GM12801 (cell line): ENCODE data around the gene KATNA1.

Experiments used
- TF ChIP-seq, protein P1 (sequence below): IDR thresholded peaks from one replicate; pipeline ENCODE4 v1.5.1; 2011; ENCODE audit warnings: control low read depth; ENCODE audit not compliant: insufficient read length; ENCODE audit errors: extremely low read depth

Gene KATNA1

DNA sequence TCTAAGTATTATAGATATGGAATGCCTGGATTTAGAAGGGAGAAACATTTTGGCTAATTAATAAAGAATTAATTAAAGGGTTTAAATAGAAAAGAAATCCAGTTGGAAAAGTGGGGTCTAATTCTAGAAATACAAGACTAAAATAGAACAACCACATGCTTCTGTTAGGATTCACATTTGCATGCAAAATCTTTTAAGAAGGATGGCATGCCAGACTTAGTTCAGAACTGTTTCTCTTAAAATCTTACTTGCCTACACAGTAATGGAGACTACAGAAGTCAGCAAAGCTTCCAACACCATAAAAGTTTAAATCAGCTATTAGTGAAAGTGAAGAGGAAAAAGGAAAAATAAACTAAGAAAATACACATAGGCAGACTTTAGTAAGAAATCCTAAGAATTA, 32.7 kb upstream of the KATNA1 start:
- TF ChIP-seq, protein P1, sequence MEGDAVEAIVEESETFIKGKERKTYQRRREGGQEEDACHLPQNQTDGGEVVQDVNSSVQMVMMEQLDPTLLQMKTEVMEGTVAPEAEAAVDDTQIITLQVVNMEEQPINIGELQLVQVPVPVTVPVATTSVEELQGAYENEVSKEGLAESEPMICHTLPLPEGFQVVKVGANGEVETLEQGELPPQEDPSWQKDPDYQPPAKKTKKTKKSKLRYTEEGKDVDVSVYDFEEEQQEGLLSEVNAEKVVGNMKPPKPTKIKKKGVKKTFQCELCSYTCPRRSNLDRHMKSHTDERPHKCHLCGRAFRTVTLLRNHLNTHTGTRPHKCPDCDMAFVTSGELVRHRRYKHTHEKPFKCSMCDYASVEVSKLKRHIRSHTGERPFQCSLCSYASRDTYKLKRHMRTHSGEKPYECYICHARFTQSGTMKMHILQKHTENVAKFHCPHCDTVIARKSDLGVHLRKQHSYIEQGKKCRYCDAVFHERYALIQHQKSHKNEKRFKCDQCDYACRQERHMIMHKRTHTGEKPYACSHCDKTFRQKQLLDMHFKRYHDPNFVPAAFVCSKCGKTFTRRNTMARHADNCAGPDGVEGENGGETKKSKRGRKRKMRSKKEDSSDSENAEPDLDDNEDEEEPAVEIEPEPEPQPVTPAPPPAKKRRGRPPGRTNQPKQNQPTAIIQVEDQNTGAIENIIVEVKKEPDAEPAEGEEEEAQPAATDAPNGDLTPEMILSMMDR: no peak

DNA sequence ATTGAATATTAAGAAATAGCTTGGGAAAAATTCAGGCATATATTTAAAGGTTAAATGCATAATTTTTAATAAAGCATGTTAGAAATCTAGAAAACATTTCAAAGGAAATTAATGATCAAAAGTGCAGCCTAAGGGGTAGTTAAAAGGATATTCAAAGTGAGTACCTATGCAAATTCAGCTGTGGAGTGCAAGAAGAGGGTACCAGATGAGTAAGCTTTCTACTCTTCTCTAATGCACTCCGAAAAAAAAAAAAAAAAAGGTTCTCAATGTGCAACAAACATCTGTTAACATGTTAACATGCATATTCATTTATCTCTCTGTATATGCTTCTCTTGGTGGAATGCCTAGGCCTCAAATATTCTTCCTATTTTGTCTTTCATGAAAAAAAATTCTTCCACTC, 32.0 kb upstream of the KATNA1 start:
- TF ChIP-seq, protein P1: no peak

DNA sequence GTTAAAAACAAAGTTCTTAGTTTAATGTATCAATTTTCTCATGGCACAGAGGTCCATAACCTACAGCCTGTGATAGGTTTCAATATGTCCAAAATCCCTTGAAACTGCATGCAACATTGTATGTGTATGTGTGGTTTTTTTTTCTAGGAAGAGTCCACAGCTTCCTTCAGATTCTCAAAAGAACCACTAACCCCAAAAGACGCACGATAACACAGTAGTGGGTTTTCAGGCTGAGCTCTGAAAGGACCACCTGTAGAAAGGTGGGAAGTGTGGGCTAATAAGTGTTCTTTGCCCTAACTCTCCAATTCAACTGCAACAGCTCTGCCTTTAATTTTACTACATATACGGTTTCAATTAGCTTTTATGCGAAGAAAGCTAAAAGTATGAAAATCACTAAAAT, 11.5 kb upstream of the KATNA1 start:
- TF ChIP-seq, protein P1: no peak

DNA sequence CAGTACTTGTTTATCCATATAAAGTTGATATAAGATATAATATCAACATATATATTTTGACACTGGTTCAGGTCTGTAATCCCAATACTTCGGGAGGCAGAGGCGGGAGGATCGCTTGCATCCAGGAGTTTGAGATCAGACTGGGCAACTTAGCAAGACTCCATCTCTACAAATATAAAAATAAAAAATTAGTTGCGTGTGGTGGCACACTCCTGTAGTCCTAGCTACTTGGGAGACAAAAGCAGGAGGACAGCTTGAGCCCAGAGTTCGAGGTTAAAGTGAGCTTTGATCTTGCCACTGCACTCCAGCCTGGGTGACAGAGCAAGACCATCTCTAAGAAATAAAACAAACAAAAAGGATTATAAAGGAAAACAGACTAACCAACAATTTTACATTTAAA, 8.9 kb upstream of the KATNA1 start:
- TF ChIP-seq, protein P1: no peak

DNA sequence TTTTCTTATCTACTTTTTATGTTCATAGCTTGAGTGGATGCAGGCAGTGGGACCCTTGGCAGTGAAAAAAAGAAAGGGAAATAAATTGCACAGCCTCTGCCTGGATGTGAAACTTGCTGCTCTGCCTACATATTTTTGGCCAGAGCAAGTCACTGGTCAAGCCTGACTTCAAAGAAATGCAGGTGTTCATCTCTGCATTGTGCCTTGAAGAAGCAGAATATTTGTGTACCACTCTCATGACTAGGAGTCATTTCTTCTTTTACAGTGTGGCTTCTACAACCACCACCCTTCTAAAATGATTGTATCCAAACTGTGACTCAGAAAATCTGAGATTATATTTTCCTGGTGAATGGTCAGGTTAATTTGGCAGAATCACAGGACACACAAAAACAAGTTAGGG, 2.5 kb upstream of the KATNA1 start:
- TF ChIP-seq, protein P1: no peak

DNA sequence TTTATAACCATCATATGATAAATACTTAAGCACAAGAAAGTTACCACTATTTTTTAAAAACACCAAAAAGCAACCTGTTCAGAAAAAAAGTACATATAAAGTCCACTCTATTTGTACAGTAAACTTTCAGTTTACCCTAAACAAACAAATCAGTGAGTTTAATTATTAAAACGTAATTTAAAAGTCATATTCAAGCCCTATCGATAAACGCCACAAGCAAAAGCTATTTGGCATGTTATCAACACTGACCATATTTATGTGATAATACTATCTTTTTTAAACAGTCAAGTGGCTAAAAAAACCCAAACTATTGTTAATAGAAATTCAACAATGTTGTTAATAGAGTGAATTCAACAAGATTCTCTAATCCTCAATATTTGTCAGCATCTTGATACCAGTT, 1.9 kb downstream of the KATNA1 start:
- TF ChIP-seq, protein P1: no peak

DNA sequence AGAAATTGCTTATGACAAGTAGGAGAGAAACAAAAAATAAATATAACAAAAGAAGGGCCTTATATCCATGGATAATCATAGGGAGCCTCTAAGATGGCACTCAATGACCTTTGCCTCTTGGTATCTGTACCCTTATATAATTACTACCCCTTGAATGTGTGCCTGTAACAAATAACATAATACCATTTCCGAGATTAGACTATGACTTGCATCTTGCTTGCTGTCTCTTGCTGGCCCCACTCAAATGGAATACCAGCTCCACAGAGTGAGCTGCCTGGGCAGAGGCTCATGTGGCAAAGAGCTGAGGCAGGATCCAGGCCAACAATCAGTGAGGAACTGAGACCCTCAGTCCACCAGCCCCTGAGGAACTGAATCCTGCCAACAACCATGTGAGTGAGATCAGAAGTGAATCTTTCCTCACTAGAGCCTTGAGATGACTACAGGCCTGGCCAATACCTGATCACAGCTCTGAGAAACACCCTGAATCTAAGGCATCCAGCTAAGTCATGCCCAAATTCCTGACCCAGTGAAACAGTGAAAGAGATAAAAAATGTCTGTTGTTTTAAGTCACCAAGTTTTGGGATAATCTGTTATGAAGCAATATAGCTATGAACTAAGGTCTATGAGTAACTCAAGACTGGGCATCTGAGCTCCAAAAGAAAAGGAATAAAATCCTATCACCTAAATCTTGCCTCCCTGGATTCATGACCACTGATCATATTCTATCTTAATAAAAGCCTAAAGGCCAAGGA, 5.5 kb downstream of the KATNA1 start:
- TF ChIP-seq, protein P1: no peak

DNA sequence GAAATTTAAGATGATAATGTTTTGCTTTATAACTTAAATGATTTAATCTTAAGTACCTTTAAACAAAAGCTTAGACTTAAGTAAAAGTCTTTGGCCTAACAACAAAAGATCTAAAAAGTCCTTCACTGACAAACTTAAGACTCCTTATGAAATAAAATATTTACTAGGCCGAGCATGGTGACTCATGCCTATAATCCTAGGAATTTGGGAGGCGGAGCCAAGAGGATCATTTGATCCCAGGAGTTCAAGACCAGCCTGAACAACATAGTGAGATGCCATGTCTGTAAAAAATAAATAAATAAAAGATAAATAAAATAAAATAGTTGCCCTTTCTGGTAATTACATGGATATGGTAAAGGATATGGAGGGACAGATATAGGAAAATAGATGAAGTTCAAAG, 12.4 kb downstream of the KATNA1 start:
- TF ChIP-seq, protein P1: no peak
